AG04449 (cell line): ENCODE measurements around the gene GPC3.

Experiments used
- CTCF ChIA-PET: fragments of 350-600 bp; formaldehyde crosslinking; extraction: SDS; loops from one replicate; lab custom pipeline; 2021; ENCODE audit warnings: antibody characterized with exemption; lab: Yijun Ruan, JAX
- POLR2A ChIA-PET: fragments of 400-600, 350-600 bp; formaldehyde crosslinking; extraction: SDS; loops from one replicate; lab custom pipeline; 2020; ENCODE audit warnings: antibody characterized with exemption, inconsistent platforms; lab: Yijun Ruan, JAX
- DNase-seq: peaks from one replicate; pipeline ENCODE4 v3.0.0-alpha.2; 2010; ENCODE audit warnings: low read depth, low spot score
- H3K4me3 ChIP-seq: 2 replicates; pipeline ENCODE4 v1.5.1; 2011; ENCODE audit warnings: low read depth, mild to moderate bottlenecking, control low read depth, low read length
- TF ChIP-seq, protein P1 (sequence below): IDR thresholded peaks from one replicate; pipeline ENCODE4 v1.5.1; 2011; ENCODE audit warnings: mild to moderate bottlenecking, moderate library complexity, low read length, control low read depth, inconsistent platforms; ENCODE audit not compliant: insufficient read depth; ENCODE audit errors: missing control alignments

GPC3 gene

DNA sequence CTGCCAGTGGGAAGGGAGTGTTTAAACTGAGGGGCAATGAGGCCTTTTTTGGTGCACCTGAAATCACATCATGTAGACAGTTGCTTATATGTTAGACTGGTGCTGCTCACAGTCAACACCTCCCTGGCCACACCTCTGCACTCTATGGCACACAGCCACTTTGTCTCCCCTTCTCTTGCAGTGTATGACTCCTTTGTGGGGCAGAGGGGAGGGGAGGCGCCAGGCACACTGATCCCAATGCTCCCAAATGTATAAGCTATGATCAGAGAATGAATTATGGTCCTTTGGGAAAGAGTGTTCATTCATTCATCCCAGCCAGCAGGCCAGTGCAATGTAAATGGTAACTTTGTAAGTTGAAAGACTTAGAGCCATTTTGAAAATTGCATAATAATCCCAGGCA lies 4.6 kb upstream of the GPC3 start:
- CTCF ChIA-PET = no interaction called here

DNA sequence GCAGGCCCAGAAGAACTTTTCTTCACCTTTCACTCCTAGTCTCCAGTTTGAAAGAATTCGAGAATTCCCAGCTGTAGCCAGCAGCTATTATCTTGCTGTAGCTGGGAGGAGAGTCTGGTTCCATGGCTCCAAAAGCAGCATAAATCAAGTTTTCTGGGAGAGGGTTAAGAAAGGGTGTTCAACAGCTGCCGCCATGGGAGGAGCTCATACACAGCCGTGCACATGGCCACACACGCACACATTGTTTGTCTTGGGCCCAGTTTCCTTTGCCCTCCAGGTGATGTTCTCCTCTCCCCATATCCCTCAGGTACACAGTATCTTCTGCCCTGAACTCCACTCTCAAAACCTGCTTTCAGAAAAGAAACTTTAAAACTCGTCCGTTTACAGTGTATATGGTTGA lies 4.1 kb upstream of the GPC3 start:
- no peak for DNase-seq
- ChIA-PET CTCF (no interaction called here), POLR2A (no interaction called here)
- H3K4me3 ChIP-seq = no peak overlapping the region
- TF ChIP-seq, protein P1, sequence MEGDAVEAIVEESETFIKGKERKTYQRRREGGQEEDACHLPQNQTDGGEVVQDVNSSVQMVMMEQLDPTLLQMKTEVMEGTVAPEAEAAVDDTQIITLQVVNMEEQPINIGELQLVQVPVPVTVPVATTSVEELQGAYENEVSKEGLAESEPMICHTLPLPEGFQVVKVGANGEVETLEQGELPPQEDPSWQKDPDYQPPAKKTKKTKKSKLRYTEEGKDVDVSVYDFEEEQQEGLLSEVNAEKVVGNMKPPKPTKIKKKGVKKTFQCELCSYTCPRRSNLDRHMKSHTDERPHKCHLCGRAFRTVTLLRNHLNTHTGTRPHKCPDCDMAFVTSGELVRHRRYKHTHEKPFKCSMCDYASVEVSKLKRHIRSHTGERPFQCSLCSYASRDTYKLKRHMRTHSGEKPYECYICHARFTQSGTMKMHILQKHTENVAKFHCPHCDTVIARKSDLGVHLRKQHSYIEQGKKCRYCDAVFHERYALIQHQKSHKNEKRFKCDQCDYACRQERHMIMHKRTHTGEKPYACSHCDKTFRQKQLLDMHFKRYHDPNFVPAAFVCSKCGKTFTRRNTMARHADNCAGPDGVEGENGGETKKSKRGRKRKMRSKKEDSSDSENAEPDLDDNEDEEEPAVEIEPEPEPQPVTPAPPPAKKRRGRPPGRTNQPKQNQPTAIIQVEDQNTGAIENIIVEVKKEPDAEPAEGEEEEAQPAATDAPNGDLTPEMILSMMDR = no peak

More for the DNA sequence above, 4.6 kb upstream of the GPC3 start:
- TF ChIP-seq, protein P1 = no peak
- POLR2A ChIA-PET = no interaction called here
- H3K4me3 ChIP-seq = no peak overlapping the region
- DNase-seq = no peak

DNA sequence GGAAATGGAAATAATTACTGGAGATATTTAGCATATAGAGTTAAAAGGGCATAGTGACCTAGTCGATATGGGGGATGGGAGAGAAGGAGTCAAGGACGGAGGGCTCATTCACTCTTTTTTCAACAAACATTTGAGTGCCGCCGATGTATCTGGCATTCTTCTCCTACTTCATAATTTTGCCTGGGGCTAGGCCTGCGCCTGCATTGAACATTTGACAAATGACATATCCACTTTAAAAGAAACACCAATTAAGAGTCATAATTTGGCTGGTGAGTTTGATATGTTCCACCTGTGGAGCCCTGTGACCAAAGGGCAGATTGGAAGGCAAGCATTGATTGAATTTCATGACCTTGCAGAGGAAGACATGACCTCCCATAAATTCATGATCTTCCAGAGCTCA lies 2.6 kb upstream of the GPC3 start:
- ChIA-PET CTCF (no interaction called here), POLR2A (no interaction called here)
- no peak overlapping the region for H3K4me3 ChIP-seq
- TF ChIP-seq, protein P1 = no peak
- no peak for DNase-seq

DNA sequence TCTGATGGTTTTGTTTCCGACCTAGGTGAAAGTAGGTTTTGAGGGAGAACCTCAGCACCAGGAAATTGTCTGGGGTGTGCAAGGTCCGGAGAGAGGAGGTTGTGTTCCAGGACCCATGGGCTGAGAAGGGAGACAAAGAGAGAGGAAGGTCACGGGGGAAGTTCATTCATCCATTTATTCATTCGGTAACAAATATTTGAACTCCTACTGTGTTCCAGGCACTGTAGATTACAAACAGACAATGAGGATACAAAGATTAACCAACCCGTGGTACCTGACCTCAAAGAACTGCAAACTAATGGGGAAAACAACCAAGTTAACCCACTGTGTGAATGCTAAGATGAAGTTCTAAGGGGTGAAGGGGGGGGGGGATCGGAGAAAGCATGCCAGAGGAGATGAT lies 1.8 kb upstream of the GPC3 start:
- ChIA-PET POLR2A (no interaction called here), CTCF (no interaction called here)
- TF ChIP-seq, protein P1 = no peak
- DNase-seq = no peak
- H3K4me3 ChIP-seq = no peak overlapping the region

DNA sequence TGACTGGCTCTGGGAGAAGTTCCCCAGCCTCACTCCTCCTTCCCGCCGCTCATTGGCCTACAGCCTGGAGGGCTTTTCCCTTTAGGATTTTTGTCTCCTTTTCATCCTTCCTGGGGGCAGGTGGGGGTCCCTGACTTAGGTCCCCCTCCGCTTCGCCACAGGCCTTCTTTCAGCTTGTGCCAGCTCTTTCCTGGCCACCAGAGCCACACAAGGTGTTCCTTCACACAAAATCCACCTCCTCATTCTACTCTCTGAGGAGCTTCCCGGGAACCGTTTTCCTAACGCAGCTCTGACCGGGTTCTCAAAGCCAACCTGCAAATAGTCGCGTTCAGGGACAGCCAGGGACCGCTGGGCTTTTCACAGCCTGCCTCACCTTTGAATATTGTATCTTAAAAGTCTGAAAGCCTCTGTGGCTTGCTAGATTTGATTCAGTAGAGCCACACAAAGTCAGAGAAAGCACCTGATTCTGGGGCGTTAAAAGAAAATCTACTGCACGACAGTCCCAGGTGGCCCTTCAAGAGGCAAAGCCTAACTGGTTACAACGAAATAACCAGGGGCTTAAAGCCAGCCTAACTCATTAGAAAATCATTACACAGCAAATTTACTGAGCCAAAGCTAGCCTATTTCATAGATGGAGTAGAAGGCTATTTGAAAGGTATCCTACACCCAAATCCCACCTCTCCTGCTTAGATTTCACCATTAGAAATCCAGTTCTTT lies 731 bp upstream of the GPC3 start:
- peak overlapping the region; percentile 6; the same call in 1 of the 2 replicates for H3K4me3 ChIP-seq
- TF ChIP-seq, protein P1 = no peak
- POLR2A ChIA-PET = no interaction called here
- DNase-seq = no peak
- CTCF ChIA-PET = no interaction called here

DNA sequence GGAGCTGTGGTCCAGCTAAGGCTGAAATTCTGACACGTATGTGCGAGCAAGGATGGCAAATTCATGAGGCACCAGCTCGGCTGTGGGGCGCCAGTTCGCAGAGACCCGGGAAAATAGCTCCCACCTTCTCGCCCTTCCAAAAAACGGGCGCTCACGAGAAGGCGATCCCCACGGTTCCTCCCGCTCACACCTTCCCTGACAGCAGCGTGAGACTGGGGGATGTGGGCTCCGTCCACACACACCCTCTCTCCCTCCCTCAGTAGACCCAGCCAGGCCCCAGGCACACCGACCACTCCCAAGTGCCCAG lies 584 bp downstream of the GPC3 start:
- no peak overlapping the region for H3K4me3 ChIP-seq
- POLR2A ChIA-PET = no interaction called here
- CTCF ChIA-PET = no interaction called here

More for the DNA sequence above, 584 bp downstream of the GPC3 start:
- TF ChIP-seq, protein P1 = no peak
- DNase-seq = no peak
